SK-N-SH (cell line): ENCODE measurements around the gene FYCO1.
"Not testable (repeated sequence)": the region's sequence is repeated elsewhere in the genome, so short reads cannot be mapped to it uniquely, and the experiment has no call there.

Source experiments
- MAX ChIP-seq: IDR thresholded peaks from 2 replicates; pipeline ENCODE4 v1.4.0; 2012; ENCODE audit warnings: low read depth
- NFIC ChIP-seq: IDR thresholded peaks from 2 replicates; pipeline ENCODE4 v1.4.0; 2012; ENCODE audit warnings: borderline replicate concordance
- REST ChIP-seq: IDR thresholded peaks from 2 replicates; pipeline ENCODE4 v1.6.1; 2012; ENCODE audit warnings: mild to moderate bottlenecking, low read depth, low read length, moderate library complexity
- TEAD4 ChIP-seq: IDR thresholded peaks from 2 replicates; pipeline ENCODE4 v1.4.0; 2012; ENCODE audit warnings: mild to moderate bottlenecking, borderline replicate concordance; ENCODE audit not compliant: insufficient read depth
- TF ChIP-seq, protein P1 (sequence below): fragments of 200-600 bp; sonication (generic); IDR thresholded peaks from 2 replicates; pipeline ENCODE4 v1.6.1; 2017; ENCODE audit warnings: antibody characterized with exemption, mild to moderate bottlenecking, moderate library complexity
- TF ChIP-seq, protein P2 (sequence below): IDR thresholded peaks from 2 replicates; pipeline ENCODE4; 2012
- TF ChIP-seq, protein P3 (sequence below): IDR thresholded peaks from 2 replicates; pipeline ENCODE4 v1.4.0; 2012; ENCODE audit warnings: low read depth, borderline replicate concordance

DNA sequence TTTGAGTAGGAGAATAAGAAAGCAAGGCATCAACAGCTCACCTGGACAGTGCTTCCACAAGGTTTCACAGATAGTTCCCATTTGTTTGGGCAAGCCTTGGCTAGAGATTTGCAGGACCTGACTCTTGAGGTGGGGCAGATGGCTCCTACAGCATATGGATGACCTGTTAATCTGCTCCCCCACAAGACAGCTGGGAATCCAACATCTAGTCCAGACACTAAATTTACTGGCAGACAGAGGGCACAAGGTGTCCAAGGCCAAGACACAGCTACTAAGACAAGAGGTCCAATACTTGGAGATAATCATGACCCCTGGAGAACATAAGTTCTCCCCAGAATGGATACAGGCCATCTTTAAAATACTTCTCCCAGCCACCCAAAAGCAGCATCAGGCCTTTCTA lies 8.1 kb upstream of the FYCO1 start:
- TF ChIP-seq, protein P1, sequence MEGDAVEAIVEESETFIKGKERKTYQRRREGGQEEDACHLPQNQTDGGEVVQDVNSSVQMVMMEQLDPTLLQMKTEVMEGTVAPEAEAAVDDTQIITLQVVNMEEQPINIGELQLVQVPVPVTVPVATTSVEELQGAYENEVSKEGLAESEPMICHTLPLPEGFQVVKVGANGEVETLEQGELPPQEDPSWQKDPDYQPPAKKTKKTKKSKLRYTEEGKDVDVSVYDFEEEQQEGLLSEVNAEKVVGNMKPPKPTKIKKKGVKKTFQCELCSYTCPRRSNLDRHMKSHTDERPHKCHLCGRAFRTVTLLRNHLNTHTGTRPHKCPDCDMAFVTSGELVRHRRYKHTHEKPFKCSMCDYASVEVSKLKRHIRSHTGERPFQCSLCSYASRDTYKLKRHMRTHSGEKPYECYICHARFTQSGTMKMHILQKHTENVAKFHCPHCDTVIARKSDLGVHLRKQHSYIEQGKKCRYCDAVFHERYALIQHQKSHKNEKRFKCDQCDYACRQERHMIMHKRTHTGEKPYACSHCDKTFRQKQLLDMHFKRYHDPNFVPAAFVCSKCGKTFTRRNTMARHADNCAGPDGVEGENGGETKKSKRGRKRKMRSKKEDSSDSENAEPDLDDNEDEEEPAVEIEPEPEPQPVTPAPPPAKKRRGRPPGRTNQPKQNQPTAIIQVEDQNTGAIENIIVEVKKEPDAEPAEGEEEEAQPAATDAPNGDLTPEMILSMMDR = not testable (repeated sequence)
- TF ChIP-seq REST, NFIC, MAX, TEAD4: not testable (repeated sequence)
- TF ChIP-seq, protein P2, sequence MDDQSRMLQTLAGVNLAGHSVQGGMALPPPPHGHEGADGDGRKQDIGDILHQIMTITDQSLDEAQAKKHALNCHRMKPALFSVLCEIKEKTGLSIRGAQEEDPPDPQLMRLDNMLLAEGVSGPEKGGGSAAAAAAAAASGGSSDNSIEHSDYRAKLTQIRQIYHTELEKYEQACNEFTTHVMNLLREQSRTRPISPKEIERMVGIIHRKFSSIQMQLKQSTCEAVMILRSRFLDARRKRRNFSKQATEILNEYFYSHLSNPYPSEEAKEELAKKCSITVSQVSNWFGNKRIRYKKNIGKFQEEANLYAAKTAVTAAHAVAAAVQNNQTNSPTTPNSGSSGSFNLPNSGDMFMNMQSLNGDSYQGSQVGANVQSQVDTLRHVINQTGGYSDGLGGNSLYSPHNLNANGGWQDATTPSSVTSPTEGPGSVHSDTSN = not testable (repeated sequence)
- TF ChIP-seq, protein P3, sequence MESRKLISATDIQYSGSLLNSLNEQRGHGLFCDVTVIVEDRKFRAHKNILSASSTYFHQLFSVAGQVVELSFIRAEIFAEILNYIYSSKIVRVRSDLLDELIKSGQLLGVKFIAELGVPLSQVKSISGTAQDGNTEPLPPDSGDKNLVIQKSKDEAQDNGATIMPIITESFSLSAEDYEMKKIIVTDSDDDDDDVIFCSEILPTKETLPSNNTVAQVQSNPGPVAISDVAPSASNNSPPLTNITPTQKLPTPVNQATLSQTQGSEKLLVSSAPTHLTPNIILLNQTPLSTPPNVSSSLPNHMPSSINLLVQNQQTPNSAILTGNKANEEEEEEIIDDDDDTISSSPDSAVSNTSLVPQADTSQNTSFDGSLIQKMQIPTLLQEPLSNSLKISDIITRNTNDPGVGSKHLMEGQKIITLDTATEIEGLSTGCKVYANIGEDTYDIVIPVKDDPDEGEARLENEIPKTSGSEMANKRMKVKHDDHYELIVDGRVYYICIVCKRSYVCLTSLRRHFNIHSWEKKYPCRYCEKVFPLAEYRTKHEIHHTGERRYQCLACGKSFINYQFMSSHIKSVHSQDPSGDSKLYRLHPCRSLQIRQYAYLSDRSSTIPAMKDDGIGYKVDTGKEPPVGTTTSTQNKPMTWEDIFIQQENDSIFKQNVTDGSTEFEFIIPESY = not testable (repeated sequence)
